HG03354 (cell line): ENCODE data around the gene SLC4A2.
A peak's percentile ranks its signal among the peaks of the same experiment; 100 is the strongest.
"Not testable (repeated sequence)": the region's sequence is repeated elsewhere in the genome, so short reads cannot be mapped to it uniquely, and the experiment has no call there.

ENCODE experiments used
- ATAC-seq: cut with Tn5 transposase; IDR thresholded peaks from one replicate; pipeline ENCODE4 v1.9.1; 2021; ENCODE audit warnings: mild to moderate bottlenecking; ENCODE audit not compliant: unreplicated experiment, poor library complexity, severe bottlenecking

The SLC4A2 gene

GRCh38 chr7:151043449-151043848 is 15.9 kb upstream of the SLC4A2 start:
- not testable (repeated sequence) for ATAC-seq

- no peak for ATAC-seq
These were observed 15.4 kb upstream of the SLC4A2 start for GRCh38 chr7:151043959-151044358.

GRCh38 chr7:151045262-151045661 is 14.1 kb upstream of the SLC4A2 start:
- no peak for ATAC-seq

GRCh38 chr7:151045967-151046366 is 13.4 kb upstream of the SLC4A2 start:
- ATAC-seq = no peak

GRCh38 chr7:151046603-151047573 is 12.5 kb upstream of the SLC4A2 start:
- no peak for ATAC-seq

GRCh38 chr7:151047976-151048815 is 11.2 kb upstream of the SLC4A2 start, which contains the start of gene ASIC3:
TSS of gene ASIC3 (plus strand) at chr7:151048531. CDS start at chr7:151048886, 355 bp downstream.
- ATAC-seq = no peak

GRCh38 chr7:151048911-151049463 is 10.4 kb upstream of the SLC4A2 start:
- no peak for ATAC-seq

- no peak for ATAC-seq
These were observed 8.3 kb upstream of the SLC4A2 start for GRCh38 chr7:151051108-151051507.

GRCh38 chr7:151053096-151053495 is 6.3 kb upstream of the SLC4A2 start:
- ATAC-seq = no peak

- no peak for ATAC-seq
These were observed 5.6 kb upstream of the SLC4A2 start for GRCh38 chr7:151053751-151054150.

- no peak for ATAC-seq
These were observed 3.1 kb upstream of the SLC4A2 start for GRCh38 chr7:151056283-151056665.

- ATAC-seq = no peak
These were observed 2.5 kb upstream of the SLC4A2 start for GRCh38 chr7:151056666-151057505.

GRCh38 chr7:151057506-151057988 is 1.8 kb upstream of the SLC4A2 start, which contains the start of gene CDK5:
TSS of gene CDK5 (minus strand) at chr7:151057897. CDS start at chr7:151057848, 49 bp downstream.
- ATAC-seq = peak; percentile 25

GRCh38 chr7:151057989-151058780 is 1.2 kb upstream of the SLC4A2 start:
- ATAC-seq = peak; percentile 90

- ATAC-seq = no peak
These were observed 515 bp upstream of the SLC4A2 start for GRCh38 chr7:151058781-151059366.

GRCh38 chr7:151060113-151060415 is 675 bp downstream of the SLC4A2 start:
- no peak for ATAC-seq

GRCh38 chr7:151060416-151061212 is 1.2 kb downstream of the SLC4A2 start:
- no peak for ATAC-seq
